H1 (cell line): ENCODE measurements around the gene PHACTR2. TPM values are rescaled to one million over a fixed set of nuclear protein-coding genes. Genes with fewer than 3 reads are reported as not detected.

ENCODE experiments used
- CTCF ChIA-PET: fragments of 300-600 bp; sonication (Branson Sonifier 250); formaldehyde crosslinking; loops from one replicate; lab custom pipeline; 2021; ENCODE audit not compliant: partially characterized antibody; lab: Charles Lee
- POLR2A ChIA-PET: fragments of 300-600 bp; sonication (Branson Sonifier 250); formaldehyde crosslinking; loops from one replicate; lab custom pipeline; 2021; ENCODE audit warnings: inconsistent platforms; ENCODE audit not compliant: partially characterized antibody; lab: Charles Lee
- DNase-seq, 2 experiments: peaks; one replicate each; pipeline versions ENCODE4 v3.0.0 to v3.0.0-alpha.2; 2010 to 2022; ENCODE audit warnings: low spot score in 2 of 2, low read depth in 1 of 2, mixed read lengths in 1 of 2
- FAIRE-seq: peaks from 2 replicates; lab custom pipeline; 2011; peaks lifted over from hg19 to GRCh38; lab: Jason Lieb, UNC
- H2AFZ ChIP-seq: 2 replicates; pipeline ENCODE4 v1.8.1; 2012; ENCODE audit warnings: low read length, inconsistent platforms
- H2AK5ac ChIP-seq: 2 replicates; pipeline ENCODE4 v1.6.1; 2013; ENCODE audit warnings: low read depth, low read length
- H2BK120ac ChIP-seq: replicated peaks from 2 replicates; pipeline ENCODE3; 2013; ENCODE audit warnings: low read depth, low read length, inconsistent platforms
- H2BK12ac ChIP-seq: 2 replicates; pipeline ENCODE4 v1.6.1; 2013; ENCODE audit warnings: low read depth, low read length
- H2BK15ac ChIP-seq: 2 replicates; pipeline ENCODE4 v1.6.1; 2013; ENCODE audit warnings: low read length
- H2BK20ac ChIP-seq: 2 replicates; pipeline ENCODE4 v1.6.1; 2013; ENCODE audit warnings: low read length
- H2BK5ac ChIP-seq: 2 replicates; pipeline ENCODE4 v1.6.1; 2013; ENCODE audit warnings: low read depth, low read length
- H3K14ac ChIP-seq: 2 replicates; pipeline ENCODE4 v1.6.1; 2013; ENCODE audit warnings: inconsistent platforms; ENCODE audit not compliant: insufficient read length
- H3K18ac ChIP-seq: 2 replicates; pipeline ENCODE4 v1.6.1; 2013; ENCODE audit warnings: low read length; ENCODE audit errors: extremely low read depth
- H3K23ac ChIP-seq: 2 replicates; pipeline ENCODE4 v1.6.1; 2013; ENCODE audit warnings: inconsistent platforms; ENCODE audit not compliant: insufficient read length
- H3K23me2 ChIP-seq: 2 replicates; pipeline ENCODE4 v1.6.1; 2013; ENCODE audit warnings: low read depth, low read length
- H3K27ac ChIP-seq: 2 replicates; pipeline ENCODE4 v1.6.1; 2011; ENCODE audit warnings: low read depth, low read length, inconsistent platforms
- H3K27me3 ChIP-seq, 4 experiments: replicated peaks in 1 of 4; 1 replicate in 1 of 4; 2 replicates in 3 of 4; pipeline versions ENCODE4 v1.6.1 to v1.8.1; 2011 to 2013; ENCODE audit warnings: low read length in 3 of 4, mild to moderate bottlenecking in 3 of 4, inconsistent platforms in 2 of 4, mixed read lengths in 2 of 4, moderate library complexity in 1 of 4; ENCODE audit not compliant: control insufficient read depth in 3 of 4, insufficient read depth in 3 of 4; ENCODE audit errors: extremely low read depth in 1 of 4
- H3K36me3 ChIP-seq, 4 experiments: 2 replicates each; pipeline versions ENCODE4 v1.6.1 to v1.8.1; 2011 to 2013; ENCODE audit warnings: mild to moderate bottlenecking in 4 of 4, low read length in 3 of 4, moderate library complexity in 2 of 4, control low read depth in 1 of 4, inconsistent platforms in 1 of 4; ENCODE audit not compliant: insufficient read depth in 4 of 4, control insufficient read depth in 2 of 4
- H3K4ac ChIP-seq: replicated peaks from 2 replicates; pipeline ENCODE3; 2013; ENCODE audit warnings: low read length, low read depth, mixed read lengths, inconsistent platforms; ENCODE audit not compliant: insufficient read length
- H3K4me1 ChIP-seq, 4 experiments: replicated peaks in 1 of 4; 1 replicate in 1 of 4; 2 replicates in 3 of 4; pipeline versions ENCODE4 v1.6.1 to v1.8.1; 2011 to 2013; ENCODE audit warnings: low read length in 3 of 4, inconsistent platforms in 2 of 4, mixed read lengths in 1 of 4; ENCODE audit not compliant: insufficient read depth in 4 of 4, control insufficient read depth in 3 of 4
- H3K4me2 ChIP-seq, 2 experiments: 2 replicates each; pipeline versions ENCODE4 v1.6.1 to v1.8.1; 2011 to 2013; ENCODE audit warnings: low read depth in 2 of 2, low read length in 2 of 2, control low read depth in 1 of 2, inconsistent platforms in 1 of 2, mild to moderate bottlenecking in 1 of 2; ENCODE audit not compliant: insufficient read depth in 1 of 2
- H3K4me3 ChIP-seq, 4 experiments: fragments of 200-600, 300-600 bp in 1 of 4; sonication (generic), shearing (Covaris generic), sonication (Bioruptor Twin) in 1 of 4; 2 replicates each; pipeline versions ENCODE4 v1.5.1 to v1.8.1; 2011 to 2016; ENCODE audit warnings: low read length in 4 of 4, low read depth in 3 of 4, control low read depth in 2 of 4, inconsistent platforms in 2 of 4, mild to moderate bottlenecking in 2 of 4, mixed read lengths in 1 of 4, moderate library complexity in 1 of 4; ENCODE audit not compliant: insufficient read depth in 2 of 4; ENCODE audit errors: extremely low read depth in 1 of 4
- H3K56ac ChIP-seq: replicated peaks from 2 replicates; pipeline ENCODE3; 2013; ENCODE audit warnings: low read depth, mild to moderate bottlenecking, mixed read lengths, low read length, inconsistent platforms; ENCODE audit not compliant: insufficient read length
- H3K79me1 ChIP-seq: 2 replicates; pipeline ENCODE4 v1.6.1; 2013; ENCODE audit warnings: low read depth, low read length, control low read depth
- H3K79me2 ChIP-seq, 2 experiments: 2 replicates each; pipeline versions ENCODE4 v1.6.1 to v1.8.1; 2012 to 2013; ENCODE audit warnings: low read length in 2 of 2, mild to moderate bottlenecking in 2 of 2, inconsistent platforms in 1 of 2; ENCODE audit not compliant: insufficient read depth in 2 of 2, control insufficient read depth in 1 of 2
- H3K9ac ChIP-seq, 4 experiments: replicated peaks in 1 of 4; 1 replicate in 1 of 4; 2 replicates in 3 of 4; pipeline versions ENCODE4 v1.6.1 to v1.8.1; 2011 to 2013; ENCODE audit warnings: low read depth in 3 of 4, low read length in 3 of 4, control low read depth in 2 of 4, mild to moderate bottlenecking in 2 of 4, moderate library complexity in 2 of 4, inconsistent platforms in 1 of 4; ENCODE audit errors: extremely low read depth in 1 of 4
- H3K9me3 ChIP-seq, 2 experiments: 2 replicates each; pipeline versions ENCODE4 v1.6.1 to v1.8.1; 2012 to 2013; ENCODE audit warnings: mild to moderate bottlenecking in 2 of 2, moderate library complexity in 2 of 2, control low read depth in 1 of 2, inconsistent platforms in 1 of 2, low read depth in 1 of 2, low read length in 1 of 2, mixed read lengths in 1 of 2; ENCODE audit not compliant: insufficient read depth in 2 of 2
- H4K20me1 ChIP-seq, 2 experiments: replicated peaks in 1 of 2; 2 replicates each; pipeline versions ENCODE3 to v1.8.1; 2011 to 2013; ENCODE audit warnings: inconsistent platforms in 2 of 2, low read length in 2 of 2, mild to moderate bottlenecking in 1 of 2; ENCODE audit not compliant: insufficient read depth in 2 of 2, control insufficient read depth in 1 of 2
- H4K5ac ChIP-seq: 2 replicates; pipeline ENCODE4 v1.6.1; 2013; ENCODE audit warnings: low read length, low read depth, mixed read lengths, inconsistent platforms; ENCODE audit not compliant: insufficient read length
- H4K8ac ChIP-seq: 2 replicates; pipeline ENCODE4 v1.8.0; 2013; ENCODE audit warnings: mild to moderate bottlenecking, moderate library complexity, low read length, inconsistent platforms; ENCODE audit not compliant: insufficient read depth; ENCODE audit errors: extremely low read depth
- H4K91ac ChIP-seq: replicated peaks from 2 replicates; pipeline ENCODE3; 2013; ENCODE audit warnings: low read length, mixed read lengths, inconsistent platforms; ENCODE audit not compliant: insufficient read length
- ATF2 ChIP-seq: IDR thresholded peaks from 2 replicates; pipeline ENCODE4 v1.6.1; 2012; ENCODE audit warnings: low read length, inconsistent platforms
- POLR2A ChIP-seq, 2 experiments: IDR thresholded peaks; 1 replicate in 1 of 2; 2 replicates in 1 of 2; pipeline ENCODE4 v1.6.1; 2011; ENCODE audit warnings: low read depth in 2 of 2, low read length in 2 of 2, mild to moderate bottlenecking in 2 of 2; ENCODE audit errors: control extremely low read depth in 1 of 2
- SIX5 ChIP-seq: IDR thresholded peaks from 2 replicates; pipeline ENCODE4 v1.6.1; 2011; ENCODE audit warnings: mild to moderate bottlenecking, low read depth, low read length
- WGBS, 2 experiments: shearing (Covaris generic) in 1 of 2; methylation state at CpG; one replicate each; pipeline versions ENCODE4 v1.1.6 to v1.1.7; 2013 to 2015; ENCODE audit warnings: low lambda C conversion rate in 2 of 2, mixed read lengths in 2 of 2, inconsistent platforms in 1 of 2, low coverage in 1 of 2, missing lambda C conversion rate in 1 of 2; ENCODE audit not compliant: insufficient replicate concordance in 2 of 2, insufficient coverage in 1 of 2, insufficient read length in 1 of 2; ENCODE audit errors: extremely low coverage in 1 of 2, missing lambda C conversion rate in 1 of 2; 5-methylcytosine and 5-hydroxymethylcytosine counted together
- polyA plus RNA-seq, 7 experiments: library from polyadenylated mRNA; depleted of rRNA in 3 of 7; stranded (reverse) in 5 of 7; unstranded in 2 of 7; fragments of >200 nt in 5 of 7; fragments of 200-250 nt in 2 of 7; gene quantifications; 1 replicate in 5 of 7; 2 replicates in 1 of 7; 4 replicates in 1 of 7; pipeline versions ENCODE4 v1.2.1 to v1.2.3, GENCODE V29; 2011 to 2013; ENCODE audit warnings: missing spikeins in 2 of 7, mixed read lengths in 2 of 7
- total RNA-seq: library from RNA; stranded (reverse); fragmentation: NEBNext Ultra II Directional; extraction: Animal tissue kit (Norgen Biotek cat#: 25700); gene quantifications from 2 replicates; pipeline ENCODE4 v1.2.1, GENCODE V29; 2021

The PHACTR2 gene
- total and polyA plus RNA-seq, 2 of the 8 experiments (the other 6 are each of a cell fraction or from before 2014, with no cell fraction given) = 16.9 to 131 TPM

GRCh38 chr6:143766185-143766553 lies 88.4 kb downstream of the PHACTR2 start:
- no peak overlapping the region for H2BK15ac ChIP-seq
- H2AFZ ChIP-seq = no peak overlapping the region
- H4K91ac ChIP-seq = no peak overlapping the region
- no peak overlapping the region for H3K4ac ChIP-seq
- no peak overlapping the region for H3K9ac ChIP-seq
- CTCF ChIA-PET = interaction anchor here (2.2 kb wide), 1 partner anchor 190 kb away, joined by 5 read pairs; no protein-coding TSS in a partner anchor
- DNase-seq = no peak
- H3K56ac ChIP-seq = no peak overlapping the region
- no peak overlapping the region for H2AK5ac ChIP-seq
- no peaks in the 10 kb centered on the region for H3K23me2 ChIP-seq
- no peak overlapping the region for H2BK12ac ChIP-seq
- H3K4me3 ChIP-seq = no peak overlapping the region
- no peaks in the 10 kb centered on the region for H4K20me1 ChIP-seq
- no peaks in the 10 kb centered on the region for H3K27me3 ChIP-seq
- H2BK5ac ChIP-seq = no peak overlapping the region
- no peak overlapping the region for H3K18ac ChIP-seq
- H3K23ac ChIP-seq = no peak overlapping the region
- H4K8ac ChIP-seq = no peak overlapping the region
- no peaks in the 10 kb centered on the region; the same call in 1 of the 2 replicates for H3K79me1 ChIP-seq
- TF ChIP-seq POLR2A (IDR thresholded peaks at IDR 0.05; ENCODE audit: control extremely low read depth in 1 of 2, low read depth in 2 of 2, low read length in 2 of 2) = no peak
- TF ChIP-seq ATF2 = no peak
- TF ChIP-seq SIX5 = no peak
- H3K27ac ChIP-seq = no peak overlapping the region
- WGBS, 2 experiments = 95% methylated on average over 1 of the region's 1 CpG; no CpG with 5 or more reads in 1 of the 2 experiments
- H3K9me3 ChIP-seq = no peaks in the 10 kb centered on the region
- no peaks in the 10 kb centered on the region for H3K4me1 ChIP-seq
- FAIRE-seq = no peak
- H3K79me2 ChIP-seq = no peaks in the 10 kb centered on the region
- H2BK20ac ChIP-seq = no peak overlapping the region
- POLR2A ChIA-PET = interaction anchor here (1.5 kb wide), 1 partner anchor 8 kb away, joined by 3 read pairs; no protein-coding TSS in a partner anchor
- peaks cover 0 to 46% (median 20%) of the 10 kb centered on the region in 4 experiments; a peak in 5 of 8 replicates for H3K36me3 ChIP-seq
- H3K4me2 ChIP-seq = no peak overlapping the region
- no peak overlapping the region for H3K14ac ChIP-seq
- H2BK120ac ChIP-seq = no peak overlapping the region
- H4K5ac ChIP-seq = no peak overlapping the region
